GM10847 (cell line): ENCODE measurements around the gene FAM168A.

Experiments used
- POLR2A ChIP-seq: IDR thresholded peaks from 2 replicates; pipeline ENCODE4 v1.6.1; 2011; ENCODE audit not compliant: insufficient read length; ENCODE audit errors: extremely low read depth

Gene FAM168A

DNA sequence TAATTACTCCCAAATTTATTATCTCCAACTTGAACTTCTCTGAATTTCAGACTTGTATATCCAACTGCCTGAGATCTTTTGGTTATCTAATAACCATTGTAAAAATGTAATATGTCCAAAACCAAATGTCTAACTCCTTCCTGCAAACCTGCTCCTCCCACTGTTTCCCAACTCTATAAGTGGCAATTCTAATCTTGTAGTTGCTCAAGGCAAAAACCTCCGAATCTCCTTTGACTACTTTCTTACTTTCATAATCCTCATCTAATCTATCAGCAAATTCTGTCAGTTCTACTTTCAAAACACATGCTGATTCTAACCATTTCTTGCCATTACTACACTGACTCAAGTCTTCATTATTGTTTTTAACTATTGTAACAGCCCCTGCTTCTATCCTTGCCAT lies 55.7 kb downstream of the FAM168A start:
- TF ChIP-seq POLR2A: no peak

DNA sequence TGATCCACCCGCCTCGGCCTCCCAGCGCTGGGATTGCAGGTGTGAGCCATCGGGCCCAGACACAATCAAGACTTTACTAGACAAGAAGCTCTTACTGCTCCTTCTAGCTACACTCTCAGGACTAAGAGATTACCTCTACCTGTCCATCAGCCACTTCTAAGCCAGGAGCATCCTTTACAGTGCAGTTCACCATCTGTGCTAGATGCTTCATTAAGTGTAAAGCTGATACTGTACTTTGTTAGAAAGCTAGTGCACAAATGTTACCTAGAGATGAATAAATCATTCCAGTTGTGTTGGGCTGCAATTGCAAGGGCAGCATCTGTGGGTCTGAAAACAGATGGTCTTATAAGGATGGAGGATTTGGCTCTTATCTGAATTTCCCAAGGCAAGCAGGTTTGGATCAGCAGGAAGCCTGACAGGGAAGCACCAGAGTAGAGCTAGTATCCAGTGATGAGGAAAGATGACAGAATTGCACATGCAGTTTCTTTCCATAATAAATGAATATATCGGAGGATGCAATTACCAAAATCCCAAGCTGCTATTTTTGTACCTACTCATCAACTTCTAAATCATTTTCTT lies 58.3 kb downstream of the FAM168A start:
- TF ChIP-seq POLR2A: no peak

DNA sequence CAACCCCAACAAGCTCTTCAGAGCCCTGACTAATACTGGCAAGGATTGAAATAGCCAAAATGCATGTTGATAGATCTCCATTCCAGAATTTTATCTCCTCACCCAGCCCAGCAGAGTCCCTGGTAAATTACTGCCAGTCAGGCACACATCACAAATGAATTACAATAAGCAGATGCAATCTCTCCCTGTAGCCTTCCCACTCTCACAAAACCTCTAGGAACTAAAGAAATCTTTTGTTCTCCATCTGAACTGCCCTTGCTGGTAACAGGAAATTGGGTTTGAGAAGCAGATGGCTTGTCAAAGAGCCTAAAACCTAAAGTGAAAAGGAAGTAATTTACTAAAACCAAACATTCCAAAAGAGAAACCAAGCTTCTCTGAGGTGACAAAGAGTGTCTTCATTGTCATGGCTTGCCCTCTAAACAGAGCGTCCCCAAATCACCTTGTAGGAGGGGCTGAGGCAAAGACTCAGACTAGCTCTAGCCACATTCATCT lies 59.5 kb downstream of the FAM168A start:
- no peak for TF ChIP-seq POLR2A

DNA sequence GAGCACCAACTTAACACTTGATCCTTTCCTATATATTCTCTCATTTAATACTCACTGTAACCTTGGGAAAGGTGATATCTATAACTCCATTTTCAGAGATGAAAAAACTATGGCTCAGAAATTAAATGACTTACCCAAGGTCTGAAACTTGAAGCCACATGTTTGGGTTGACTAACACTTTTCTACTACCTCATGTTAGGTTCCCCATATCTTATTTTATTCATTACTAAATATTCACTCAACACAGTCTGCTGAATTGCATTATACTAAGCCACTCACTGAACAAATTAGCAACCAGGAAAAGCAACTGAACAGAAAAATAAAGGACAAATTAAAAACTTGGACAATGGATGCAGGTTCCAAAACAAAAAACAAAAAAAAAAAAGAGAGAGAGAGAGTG lies 59.9 kb downstream of the FAM168A start:
- no peak for TF ChIP-seq POLR2A

DNA sequence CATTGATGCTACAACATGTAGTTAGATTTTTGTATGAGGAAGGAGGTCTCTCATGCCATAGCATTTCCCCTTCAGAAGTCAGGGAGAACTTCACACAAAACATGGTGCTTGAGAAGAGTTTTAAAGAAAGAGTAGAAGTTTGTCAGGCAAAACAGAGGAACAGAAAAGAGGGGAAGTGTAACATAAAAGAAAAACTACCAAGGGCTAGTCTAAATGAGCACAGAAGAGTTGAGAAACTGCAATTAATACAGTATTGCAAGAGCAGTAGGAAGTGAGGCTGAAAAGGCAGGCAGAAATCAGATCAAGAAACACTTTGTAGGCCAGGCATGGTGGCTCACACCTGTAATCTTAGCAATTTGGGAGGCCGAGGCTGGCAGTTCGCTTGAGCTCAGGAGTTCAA lies 61.0 kb downstream of the FAM168A start:
- no peak for TF ChIP-seq POLR2A

DNA sequence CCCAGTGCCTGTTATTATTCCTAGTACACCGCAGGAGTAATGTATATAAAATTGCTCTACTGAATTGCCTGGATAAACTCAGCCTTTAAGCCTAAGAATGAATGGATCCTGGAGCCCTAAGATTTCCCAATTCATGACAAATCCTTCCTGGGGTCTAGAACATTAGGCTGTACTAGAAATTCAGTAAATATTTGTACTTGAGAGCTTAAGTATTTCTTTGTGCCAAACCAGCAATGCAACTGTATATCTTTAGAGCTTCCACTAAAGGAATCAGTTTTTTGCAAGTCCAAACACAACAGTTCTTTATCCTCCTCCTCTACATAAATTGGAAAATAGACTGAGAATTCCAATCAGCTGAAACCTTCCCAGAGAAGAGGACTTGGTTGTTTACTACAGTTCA lies 65.6 kb downstream of the FAM168A start:
- no peak for TF ChIP-seq POLR2A

DNA sequence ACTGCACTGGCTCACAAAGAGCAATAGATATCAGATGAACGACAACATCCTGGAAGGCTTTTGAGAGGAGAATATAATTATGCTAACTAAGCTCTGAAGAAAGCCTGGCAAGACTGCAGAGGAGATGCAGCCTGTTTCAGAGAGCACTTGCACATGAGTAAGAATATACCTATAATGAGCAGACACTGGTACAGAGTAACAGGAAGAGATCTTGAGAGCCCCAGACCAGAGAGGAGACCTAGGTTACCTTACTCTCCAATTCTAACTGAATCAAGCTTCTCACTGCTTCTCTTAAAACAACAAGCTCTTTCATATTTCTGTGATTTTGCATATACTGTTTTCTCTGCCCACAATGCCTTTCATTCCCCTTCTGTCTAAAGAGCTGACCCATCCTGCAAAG lies 66.5 kb downstream of the FAM168A start:
- no peak for TF ChIP-seq POLR2A

DNA sequence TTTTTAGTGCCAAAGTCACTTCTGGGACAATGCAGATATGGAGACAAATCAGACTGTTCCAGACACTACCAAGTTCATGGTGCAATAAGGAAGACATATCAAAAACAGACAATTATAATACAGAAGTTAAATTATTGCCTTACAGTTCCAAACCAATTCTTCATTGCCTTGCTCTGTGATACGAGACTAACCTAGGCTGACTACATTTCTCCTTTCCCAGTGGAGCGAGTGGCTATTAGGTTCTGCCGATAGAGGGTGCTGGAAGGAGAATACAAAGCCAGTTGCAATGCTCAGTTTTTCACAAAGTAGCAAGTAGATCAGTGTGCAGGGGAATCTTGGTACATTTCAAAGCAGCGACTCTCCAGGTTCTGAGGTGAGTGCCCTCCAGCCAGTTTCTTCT lies 67.8 kb downstream of the FAM168A start:
- no peak for TF ChIP-seq POLR2A

DNA sequence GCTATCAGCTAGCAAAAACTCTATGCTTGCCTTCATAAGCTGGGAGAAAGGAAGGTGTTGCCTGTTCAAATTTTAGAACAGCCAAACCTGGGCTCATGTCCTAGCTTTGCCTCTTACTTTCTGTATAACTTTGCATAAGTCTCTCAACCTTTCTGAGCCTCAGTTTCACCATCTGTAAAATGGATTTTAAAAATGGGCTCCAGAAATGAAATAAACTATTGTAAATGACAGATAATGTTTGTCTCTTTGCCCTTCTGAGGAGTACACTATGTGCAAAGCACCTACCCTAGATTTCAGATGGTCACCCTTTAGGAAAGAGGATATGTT lies 68.7 kb downstream of the FAM168A start:
- no peak for TF ChIP-seq POLR2A

DNA sequence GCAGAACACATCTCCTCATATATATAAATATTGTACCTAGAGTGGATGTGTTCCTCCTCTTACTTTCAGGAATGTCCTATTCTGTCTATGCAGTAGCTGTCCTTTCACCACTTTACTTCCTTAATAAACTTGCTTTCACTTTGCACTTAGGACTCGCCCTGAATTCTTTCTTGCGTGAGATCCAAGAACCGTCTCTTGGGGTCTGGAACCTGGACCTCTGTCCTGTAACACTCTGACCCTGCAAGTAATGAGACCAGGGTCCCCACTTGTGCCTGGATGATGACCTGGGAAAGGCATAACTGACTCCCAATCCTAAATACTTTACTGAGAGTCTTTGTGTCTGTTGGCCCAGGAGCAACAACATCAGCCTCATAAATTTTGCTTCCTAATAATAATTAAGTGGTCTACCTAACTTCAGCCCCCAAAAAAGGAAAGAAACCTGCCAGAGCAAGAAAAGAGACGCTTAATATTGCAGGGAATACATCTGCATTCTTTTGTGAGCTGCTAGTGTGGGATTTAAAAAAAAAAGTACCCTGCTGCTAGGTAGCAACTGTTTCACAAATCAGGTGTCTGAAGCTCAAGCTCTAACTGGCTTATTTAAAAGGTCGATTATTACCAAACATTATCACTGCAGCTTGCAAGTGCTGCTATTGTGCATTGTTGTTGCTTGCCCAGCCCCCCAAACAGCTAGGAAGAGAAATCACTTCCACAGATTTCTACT lies 69.3 kb downstream of the FAM168A start:
- TF ChIP-seq POLR2A: no peak

DNA sequence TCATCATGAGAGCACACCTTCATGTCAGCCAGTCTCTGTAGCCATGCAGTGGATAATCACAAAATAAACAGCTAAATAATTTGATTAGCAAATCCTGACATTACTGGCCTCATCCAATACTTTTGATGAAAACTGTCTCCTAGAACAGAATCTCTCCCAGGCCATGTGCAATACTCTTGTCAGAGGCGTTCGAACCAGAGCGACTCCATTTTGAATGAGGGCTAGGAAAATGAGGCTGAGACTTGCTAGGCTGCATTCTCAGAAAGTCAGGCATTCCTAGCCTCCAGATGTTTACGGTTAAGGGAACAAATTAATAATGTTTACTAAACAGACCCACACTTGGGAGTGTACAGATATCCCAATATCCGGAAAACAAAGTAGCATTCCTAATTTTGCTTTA lies 69.9 kb downstream of the FAM168A start:
- no peak for TF ChIP-seq POLR2A

DNA sequence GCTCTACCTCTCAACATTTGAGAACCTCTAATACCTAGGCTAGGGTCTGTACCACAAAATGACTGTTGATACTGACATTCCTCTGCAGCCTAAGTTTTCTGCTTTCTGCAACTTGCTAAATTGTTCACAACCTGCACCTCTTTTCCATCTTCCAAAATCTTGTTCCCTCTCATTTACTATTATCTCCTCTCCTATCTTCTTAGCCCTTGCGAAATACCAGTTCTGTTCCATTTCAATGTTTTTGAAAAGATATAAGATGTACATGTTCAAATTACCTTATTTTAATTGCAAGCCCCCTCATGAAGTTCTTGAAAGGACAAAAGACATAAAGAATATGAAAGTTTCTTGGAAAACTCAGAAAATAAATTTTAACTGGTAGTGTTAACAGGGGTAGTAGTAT lies 72.3 kb downstream of the FAM168A start:
- no peak for TF ChIP-seq POLR2A

DNA sequence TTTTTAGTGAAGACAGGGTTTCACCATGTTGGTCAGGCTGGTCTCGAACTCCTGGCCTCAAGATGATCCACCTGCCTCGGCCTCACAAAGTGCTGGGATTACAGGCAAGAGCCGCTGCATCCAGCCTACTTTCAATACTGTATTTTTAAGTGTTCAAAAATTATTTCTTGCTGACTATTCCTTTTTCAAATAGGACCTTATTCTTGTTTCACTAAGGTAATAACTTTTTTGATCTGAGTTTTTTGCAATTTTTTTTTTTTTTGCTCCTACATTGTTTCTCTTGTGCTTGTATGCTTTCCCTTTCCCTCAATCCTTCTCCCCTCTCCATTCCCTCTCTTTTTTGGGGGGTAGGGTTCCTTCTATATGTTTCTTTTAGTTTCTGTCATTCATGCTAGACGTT lies 73.1 kb downstream of the FAM168A start:
- no peak for TF ChIP-seq POLR2A

DNA sequence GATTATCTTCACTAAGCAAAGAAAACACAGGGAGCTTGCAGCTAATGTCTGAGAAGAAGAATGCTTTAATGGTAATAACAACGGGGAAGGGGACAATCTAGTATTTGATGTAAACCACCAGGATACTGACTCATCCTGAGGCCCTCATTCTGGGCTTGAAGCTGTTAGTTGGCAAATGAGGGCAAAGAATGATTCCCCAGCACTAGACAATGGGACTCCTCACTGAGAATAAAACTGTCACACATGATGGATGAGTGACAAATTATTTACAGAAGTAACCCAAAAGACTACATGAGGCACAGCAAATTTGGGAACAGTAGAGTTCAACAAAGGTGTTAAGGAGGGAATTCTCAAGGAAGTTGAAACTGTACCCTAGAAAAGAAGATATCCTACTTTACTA lies 76.3 kb downstream of the FAM168A start:
- TF ChIP-seq POLR2A: no peak

DNA sequence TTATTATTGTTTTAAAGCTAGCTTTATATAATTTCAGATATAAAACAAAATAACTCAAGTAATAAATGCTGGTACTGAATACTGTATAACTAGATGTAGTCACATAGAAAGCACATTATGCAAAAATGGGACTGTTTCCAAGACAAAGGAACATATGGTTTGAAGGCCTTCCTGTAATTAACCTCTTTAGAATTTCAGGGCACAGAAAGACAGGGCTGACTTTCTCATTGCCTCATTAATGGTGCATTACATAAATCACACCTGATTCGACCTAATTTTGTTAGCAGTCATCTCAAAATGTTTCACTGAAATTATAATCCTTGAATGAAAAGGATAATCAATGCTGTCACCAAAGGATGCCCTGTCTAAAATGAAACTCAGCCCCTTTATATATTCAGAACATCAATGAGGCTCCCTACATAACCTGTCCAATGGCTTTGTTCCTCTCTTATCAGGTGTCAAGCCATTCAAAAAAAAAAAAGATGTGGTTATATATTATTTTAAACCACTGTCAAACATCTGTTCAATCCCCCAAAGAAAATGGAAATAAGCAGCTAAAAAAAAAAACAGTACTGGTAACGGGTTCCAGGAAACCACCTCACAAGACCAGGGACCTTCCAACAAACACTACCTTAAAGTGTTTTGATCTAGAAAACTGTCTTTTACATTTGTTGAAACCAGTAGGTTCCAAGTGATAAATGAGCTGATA lies 77.4 kb downstream of the FAM168A start:
- TF ChIP-seq POLR2A: no peak

DNA sequence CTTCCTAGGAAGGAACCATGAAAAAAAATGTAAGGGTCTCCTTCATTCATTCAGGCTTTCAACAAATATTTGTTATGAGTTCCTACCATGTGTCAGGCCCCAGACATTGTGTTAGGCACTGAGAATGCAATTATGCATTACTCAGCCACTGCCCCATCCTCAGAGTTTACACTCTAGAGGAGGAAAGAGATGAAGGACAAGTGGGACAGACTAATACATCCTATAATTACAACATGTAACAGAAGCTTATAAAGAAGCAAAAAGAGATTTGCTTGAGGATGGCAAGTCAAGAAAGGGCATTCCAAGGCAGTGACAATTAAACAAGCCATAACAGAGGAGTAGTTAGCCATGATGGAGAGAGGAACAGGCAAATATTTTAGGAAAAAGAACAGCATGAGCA lies 78.6 kb downstream of the FAM168A start:
- no peak for TF ChIP-seq POLR2A
